ENCODE data around the gene RPL18.
"Not testable (repeated sequence)": the region's sequence is repeated elsewhere in the genome, so short reads cannot be mapped to it uniquely, and the experiment has no call there.

The RPL18 gene

DNA sequence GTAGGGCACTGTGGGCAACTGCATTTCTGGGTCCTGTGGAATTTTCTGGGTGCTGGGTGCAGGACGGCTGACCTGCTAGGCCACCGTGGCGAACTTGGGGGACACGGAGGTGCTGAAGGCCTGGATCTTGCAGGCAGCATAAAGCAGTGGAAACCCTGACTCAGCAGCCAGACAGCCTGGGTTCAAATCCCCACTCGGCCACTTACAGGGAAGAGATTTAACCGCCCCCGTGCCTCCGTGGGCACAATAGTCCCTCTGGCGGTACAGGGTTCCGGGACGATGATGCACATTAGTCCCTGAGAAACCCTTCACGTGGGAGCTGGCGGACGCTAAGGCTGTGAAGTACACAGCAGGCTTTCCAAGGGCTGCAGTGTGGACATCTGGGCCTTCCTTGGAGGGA is 7.1 kb downstream of the RPL18 start:
- no peak for FAIRE-seq

DNA sequence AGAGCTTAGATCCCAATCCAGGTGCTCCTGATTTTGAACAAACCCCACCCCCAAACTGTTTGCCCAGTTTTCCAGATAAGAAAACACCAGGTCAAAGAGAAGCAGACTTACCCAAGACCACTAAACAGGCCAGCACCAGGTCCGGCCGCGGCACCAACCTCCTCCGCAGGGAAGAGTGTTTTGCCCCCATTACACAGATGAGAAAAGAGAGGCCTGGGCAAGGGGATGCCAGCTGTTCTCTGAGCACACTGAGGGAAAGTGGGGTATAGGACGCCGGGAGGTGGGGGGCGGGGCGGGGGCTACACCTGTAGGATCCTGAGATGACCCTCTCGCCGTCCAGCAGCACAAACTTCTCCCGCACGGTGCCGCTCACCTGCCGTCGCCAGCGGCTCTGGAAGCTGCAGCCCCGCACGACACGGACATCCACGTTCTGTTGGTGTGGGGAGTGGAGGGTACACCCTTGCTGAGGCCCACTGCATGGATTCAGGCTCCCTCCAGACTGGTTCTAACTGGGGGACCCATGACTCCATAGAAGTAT is 9.3 kb downstream of the RPL18 start:
- FAIRE-seq, result no peak

DNA sequence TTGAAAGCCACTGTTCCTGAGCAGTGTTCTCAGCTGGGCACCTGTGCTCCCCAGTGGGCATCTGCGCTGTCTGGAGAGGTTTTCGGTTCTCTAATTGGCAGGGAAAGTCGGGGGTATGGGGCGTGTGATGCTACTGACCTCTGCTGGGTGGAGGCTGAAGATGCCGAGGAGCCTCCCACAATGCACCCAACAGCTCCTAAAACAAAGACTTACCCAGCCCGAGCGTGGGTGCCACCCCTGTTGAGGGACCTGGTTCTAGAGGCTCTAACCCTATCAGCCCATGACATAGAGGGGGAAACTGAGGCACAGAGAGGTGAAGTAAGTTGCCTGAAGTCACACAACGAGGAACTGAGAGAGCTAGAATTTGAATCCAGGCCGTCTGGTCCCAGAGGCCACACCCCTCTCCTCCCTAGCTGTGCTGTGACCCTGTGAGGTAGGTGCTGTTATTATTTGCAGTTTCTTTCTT is 10.1 kb downstream of the RPL18 start:
- no peak for FAIRE-seq

DNA sequence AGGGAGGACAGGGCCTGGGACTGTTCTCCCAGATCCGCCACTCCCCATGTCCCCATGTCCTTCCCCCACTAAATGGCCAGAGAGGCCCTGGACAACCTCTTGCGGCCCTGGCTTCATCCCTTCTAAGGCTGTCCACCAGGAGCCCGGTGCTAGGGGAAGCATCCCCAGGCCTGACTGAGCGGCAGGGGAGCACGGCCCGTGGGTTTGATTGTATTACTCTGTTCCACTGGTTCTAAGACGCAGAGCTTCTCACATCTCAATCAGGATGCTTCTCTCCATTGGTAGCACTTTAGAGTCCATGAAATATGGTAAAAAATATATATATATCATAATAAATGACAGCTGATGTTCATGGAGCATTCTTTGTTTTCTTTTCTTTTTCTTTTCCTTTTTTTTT is 11.6 kb downstream of the RPL18 start:
- FAIRE-seq, result no peak

DNA sequence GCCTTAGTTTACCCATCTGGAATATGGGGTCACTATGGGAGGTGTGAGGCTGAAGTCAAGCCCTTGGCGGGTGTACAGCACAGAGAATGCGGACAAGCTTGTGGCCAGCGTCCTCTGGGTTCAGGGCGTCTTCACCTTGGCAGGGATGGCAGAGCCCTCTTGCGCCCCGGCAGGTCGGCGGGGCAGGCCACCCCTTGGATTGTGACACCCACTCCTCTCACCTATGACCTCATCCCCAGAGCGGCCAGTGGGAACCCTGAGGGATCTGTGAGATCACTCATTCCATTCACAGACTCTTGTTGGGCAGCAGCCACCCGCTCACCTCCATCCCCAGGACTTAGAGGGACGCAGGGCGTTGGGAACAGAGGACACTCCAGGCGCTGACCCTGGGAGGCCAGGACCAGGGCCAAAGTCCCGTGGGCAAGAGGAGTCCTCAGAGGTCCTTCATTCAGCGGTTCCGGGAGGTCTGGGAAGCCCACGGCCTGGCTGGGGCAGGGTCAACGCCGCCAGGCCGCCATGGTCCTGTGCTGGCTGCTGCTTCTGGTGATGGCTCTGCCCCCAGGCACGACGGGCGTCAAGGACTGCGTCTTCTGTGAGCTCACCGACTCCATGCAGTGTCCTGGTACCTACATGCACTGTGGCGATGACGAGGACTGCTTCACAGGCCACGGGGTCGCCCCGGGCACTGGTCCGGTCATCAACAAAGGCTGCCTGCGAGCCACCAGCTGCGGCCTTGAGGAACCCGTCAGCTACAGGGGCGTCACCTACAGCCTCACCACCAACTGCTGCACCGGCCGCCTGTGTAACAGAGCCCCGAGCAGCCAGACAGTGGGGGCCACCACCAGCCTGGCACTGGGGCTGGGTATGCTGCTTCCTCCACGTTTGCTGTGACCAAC is 12.3 kb downstream of the RPL18 start, which contains the start of gene SPACA4:
Gene SPACA4, plus strand, starts transcription at position 280 of the 896 bp plus-strand sequence. Its CDS starts 237 bp downstream, at position 517.
- no peak for FAIRE-seq

DNA sequence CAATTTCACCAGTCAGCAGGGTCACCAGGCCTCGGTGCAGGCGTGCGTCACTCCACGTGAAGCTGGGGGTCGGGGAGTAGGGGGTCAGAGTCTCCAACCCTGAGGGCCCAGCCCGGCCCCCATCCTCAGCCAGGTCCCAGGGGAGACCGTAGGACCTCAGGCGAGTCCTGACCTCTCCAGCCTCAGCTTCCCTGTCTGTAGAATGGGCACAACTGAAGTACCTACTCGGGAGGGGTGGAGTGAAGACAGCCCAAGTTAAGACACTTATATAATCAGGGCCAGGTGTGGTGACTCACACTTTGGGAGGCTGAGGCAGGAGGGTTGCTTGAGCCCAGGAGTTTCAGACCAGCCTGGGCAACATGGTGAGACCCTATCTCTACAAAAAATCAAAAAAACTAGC is 15.1 kb downstream of the RPL18 start:
- no peak for FAIRE-seq

DNA sequence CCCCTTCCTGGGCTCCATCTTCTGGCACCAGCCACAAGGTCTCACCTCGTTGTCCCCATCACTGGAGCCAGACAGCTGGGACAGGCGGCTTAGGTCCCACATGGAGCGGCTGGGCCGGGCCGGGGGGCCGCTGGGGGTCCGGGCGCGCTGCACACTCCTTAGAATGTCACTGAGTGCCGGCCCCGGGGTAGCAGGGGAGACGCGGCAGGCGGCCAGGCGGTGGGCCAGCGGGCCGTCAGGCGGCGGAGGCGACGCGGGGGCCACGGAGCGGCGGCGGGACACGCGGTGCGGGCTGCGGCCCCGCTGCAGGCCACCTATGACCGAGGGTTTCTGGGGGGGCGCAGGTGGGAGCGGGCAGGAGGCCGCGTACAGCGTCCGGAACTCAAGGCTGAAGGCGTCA is 15.5 kb downstream of the RPL18 start:
- no peak for FAIRE-seq

DNA sequence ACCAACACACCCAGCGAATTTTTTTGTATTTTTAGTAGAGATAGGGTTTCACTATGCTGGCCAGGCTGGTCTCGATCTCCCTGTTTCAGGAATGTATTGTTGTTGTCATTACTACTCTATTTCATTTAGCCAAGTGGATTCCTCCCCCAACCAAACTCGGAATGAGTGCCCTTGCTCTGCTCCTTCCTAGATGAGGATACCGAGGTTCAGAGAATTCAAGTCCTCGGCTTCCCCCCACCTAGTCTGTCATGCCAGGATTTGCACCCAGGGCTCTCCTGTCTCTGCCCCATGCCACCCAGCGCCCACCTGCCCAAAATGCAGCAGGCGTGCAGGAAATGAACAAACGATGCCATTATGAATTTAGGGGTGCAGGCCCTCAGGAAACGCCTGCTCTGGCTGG is 16.0 kb downstream of the RPL18 start:
- no peak for FAIRE-seq

DNA sequence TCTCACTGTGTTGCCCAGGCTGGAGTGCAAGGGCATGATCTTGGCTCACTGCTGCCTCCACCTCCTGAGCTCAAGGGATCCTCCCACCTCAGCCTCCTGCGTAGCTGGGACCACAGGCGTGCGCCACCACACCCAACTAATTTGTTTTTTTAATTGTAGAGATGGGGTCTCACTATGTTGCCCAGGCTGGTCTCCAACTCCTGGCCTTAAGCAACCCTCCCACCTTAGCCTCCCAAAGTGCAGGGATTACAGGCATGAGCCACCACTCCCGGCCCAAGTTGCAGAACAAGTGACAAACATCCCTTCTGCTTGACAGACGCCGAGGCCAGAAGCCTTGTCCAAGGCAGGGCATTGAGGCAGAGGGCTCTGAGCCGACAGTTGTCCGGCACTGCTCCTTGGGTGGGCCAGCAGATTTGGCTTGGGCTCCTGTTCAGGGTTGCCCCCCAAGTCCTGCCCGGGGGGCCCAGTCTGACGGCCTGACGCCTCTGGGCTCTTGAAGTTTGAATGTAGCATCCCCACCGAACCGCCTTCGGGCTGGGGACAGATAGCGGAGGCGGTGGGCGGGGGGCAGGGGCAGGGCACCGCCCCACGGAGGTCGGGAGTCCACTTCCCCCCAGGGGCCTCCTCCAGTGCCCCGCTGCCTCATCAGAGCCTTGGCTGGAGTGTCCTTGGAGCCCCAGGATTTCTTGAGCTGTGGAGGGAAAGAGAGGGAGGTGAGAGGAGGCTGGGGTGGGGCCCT is 18.1 kb downstream of the RPL18 start:
- FAIRE-seq, result no peak

DNA sequence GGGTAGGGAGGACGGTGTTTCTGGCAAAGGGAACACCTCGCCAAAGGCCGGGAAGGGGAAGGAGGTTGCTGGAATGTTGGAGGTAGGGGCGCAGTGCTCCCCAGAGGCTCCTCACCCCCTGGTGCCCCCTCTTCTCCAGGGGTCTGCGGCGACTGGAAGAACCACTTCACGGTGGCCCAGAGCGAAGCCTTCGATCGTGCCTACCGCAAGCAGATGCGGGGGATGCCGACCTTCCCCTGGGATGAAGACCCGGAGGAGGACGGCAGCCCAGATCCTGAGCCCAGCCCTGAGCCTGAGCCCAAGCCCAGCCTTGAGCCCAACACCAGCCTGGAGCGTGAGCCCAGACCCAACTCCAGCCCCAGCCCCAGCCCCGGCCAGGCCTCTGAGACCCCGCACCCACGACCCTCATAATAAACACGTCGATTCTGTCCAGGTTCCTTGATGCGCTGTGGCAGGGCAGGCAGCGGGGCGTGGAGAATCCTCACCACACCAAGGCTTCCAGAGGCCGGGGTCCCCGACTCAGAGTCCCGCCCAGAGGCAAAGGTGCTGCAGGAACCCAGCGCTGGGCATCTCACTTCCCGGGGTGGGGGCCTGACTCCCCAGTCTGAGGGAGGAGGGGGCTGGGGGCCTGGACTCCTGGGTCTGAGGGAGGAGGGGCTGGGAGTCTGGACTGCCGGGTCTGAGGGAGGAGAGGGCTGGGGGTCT is 19.8 kb downstream of the RPL18 start:
- FAIRE-seq, result no peak

DNA sequence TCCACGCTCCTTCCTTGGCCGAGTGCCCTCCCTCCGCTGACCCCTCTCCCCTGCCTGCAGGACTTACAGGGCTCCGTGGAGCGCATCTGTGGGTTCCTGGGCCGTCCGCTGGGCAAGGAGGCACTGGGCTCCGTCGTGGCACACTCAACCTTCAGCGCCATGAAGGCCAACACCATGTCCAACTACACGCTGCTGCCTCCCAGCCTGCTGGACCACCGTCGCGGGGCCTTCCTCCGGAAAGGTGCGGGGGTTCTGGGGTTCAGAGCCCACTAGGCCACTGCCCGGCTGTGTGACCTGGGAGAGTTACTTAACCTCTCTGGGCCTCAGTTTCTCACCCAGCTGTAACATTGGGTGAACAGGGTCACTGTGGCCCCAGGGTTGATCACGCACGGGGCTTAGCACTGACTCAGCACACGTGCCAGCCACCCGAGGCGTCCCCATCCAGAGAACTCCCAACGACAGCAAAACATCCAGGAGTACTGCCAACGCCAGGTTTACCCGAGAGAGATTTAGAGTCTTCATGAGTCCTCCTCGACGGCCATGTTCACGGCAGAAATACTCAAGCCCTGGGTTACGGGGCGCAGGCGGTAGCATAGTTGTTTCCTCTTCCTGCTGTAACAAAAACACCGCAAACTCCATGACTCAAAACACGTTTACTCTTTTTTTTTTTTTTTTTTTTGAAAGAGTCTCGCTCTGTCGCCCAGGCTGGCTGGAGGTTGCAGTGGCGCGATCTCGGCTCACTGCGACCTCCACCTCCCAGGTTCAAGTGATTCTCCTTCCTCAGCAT is 22.1 kb downstream of the RPL18 start:
- FAIRE-seq, result no peak

DNA sequence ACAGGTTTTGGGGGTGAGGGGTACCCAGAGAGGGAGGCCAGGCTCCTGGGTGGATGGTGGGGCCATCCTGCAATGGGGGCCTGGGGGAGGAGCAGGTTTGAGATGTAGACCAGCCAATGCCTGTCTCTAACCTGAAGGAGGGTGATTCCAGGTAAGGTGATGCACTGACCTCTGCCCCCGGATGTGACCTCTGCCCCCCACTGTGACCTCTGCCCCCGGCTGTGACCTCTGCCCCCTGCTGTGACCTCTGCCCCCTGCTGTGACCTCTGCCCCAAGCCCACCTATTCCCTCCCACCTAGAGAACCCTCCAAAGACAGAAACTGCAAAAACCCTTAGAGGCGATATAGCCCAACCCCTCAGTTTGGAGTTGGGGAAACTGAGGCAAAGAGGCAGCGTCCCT is 22.7 kb downstream of the RPL18 start:
- FAIRE-seq, result no peak

DNA sequence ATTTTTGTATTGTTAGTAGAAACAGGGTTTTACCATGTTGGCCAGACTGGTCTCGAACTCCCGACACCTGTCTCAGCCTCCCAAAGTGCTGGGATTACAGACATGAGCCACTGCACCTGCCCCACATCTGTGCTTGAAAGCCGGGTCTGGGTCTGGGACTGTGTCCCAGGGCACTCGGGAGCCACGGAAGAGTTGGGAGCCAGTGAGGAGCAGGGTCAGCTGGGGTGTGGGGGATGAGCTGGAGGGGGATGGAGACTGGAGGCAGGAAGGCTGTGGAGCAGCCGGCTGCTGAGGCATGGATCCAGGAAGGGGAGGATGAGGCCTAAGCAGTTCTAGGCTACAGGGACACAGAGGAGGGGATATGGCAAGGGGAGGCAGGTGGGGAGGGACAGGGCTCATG is 23.1 kb downstream of the RPL18 start:
- FAIRE-seq, result no peak

DNA sequence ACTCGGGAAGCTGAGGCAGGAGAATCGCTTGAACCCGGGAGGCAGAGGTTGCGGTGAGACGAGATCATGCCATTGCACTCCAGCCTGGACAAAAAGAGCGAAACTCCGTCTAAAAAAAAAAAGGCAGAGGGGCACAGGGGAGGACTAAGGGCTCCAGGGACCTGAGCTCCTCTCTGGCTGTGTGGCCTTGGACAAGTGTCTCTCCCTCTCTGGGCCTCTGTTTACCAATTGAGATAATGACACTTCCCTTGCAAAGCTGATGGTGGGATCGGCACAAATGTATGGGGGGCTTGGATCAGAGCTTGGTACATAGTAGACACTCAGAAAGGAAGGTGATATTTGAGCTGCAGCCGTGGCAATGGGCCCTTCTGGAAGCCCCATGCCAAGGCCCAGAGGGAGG is 23.8 kb downstream of the RPL18 start:
- FAIRE-seq, result no peak

DNA sequence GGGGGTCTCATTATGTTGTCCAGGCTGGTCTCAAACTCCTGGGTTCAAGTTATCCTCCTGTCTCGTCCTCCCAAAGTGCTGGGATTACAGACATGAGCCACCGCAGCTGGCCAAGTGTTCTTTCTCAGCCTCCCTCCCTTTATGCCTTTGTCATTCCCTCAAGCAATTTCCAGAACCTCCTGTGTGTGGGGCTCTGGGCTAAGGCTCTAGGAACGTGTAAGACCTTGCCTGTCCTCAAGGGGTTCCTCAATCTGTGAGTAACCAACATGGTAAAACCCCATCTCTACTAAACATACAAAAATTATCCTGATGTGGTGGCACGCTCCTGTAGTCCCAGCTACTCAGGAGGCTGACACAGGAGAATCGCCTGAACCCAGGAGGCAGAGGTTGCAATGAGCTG is 28.0 kb downstream of the RPL18 start:
- no peak for FAIRE-seq

DNA sequence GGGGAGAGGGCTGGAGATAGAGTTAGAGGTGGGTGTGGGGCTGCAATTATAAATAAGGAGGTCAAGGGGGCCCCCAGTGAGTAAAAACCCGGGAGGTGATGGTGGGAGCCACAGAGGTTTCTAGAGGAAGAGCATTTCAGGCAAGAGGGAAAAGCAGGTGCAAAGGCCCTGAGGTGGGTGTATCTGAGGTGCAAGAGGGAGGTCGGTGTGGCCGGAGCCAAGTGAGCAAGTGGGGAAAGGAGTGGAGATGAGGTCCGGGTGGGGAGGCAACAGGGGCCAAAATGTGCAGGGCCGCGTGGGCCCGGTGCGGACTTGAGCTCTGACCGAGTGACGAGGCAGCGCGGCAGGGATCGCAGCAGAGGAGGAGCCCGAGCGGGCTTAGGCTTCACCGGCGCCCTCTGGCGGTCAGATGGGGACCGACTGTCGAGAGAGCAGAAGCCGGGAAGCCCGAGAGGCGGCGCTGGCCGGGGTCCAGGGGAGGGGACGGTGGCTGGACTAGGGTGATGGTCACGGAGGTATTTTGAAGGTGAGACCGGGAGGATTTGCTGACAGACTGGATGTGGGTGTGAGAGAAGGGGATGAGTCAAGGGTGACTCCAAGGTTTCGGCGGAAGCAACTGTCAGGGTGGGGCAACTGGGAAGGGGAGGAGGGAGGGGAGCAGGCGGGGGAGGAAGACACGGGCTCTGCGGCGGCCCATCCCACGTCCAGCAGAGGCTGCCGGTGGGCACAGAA is 30.1 kb downstream of the RPL18 start:
- FAIRE-seq, result no peak

DNA sequence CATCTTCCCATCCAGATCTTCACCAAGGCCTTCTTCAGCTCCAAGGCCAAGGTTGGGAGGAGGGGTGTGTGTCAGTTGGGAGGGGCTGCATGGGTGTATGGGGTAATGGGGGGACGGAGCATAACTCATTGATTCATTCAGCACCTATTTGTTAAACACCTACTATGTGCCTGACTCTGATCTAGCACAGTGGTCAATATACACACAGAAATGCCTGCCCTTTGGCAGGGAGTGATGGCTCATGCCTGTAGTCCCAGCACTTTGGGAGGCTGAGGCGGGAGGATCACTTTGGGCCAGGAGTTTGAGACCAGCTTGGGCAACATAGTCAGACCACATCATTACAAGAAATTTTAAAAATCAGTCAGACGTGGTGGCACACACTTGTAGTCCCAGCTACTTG is 31.6 kb downstream of the RPL18 start:
- FAIRE-seq, result no peak

DNA sequence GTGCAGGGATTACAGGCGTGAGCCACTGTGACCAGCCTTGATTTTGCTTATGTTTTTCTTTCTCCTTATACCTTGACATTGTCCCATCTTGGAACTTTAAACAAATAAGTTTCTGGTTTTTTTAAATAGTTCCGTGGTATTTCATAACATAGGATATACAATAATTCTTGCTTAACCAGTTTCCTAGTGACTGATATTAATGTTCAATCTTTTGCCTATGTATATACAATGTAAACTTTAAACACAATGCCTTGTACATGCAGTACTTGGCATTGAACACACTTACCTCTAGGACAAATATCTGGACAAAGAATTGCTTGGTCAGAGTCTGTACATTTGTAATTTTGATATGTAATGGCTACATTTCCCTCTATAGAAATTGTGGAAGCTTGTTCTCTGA is 36.8 kb downstream of the RPL18 start:
- FAIRE-seq, result no peak

DNA sequence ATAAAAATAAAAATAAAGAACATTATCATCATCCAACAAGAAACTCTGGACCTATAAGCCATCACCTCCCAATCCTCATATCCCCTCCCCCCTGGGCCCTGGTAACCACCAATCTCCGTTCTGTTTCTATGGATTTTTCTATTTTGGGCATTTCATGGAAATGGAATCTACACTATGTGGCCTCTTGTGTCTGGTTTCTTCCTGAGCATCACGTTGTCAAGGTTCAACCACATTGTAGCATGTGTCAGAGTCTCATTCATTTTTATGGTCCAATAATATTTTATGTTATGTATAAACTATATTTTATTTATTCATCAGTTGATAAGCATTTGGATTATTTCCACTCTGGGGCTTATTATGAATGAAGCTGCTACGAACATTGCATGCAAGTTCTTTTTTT is 40.1 kb downstream of the RPL18 start:
- no peak for FAIRE-seq

DNA sequence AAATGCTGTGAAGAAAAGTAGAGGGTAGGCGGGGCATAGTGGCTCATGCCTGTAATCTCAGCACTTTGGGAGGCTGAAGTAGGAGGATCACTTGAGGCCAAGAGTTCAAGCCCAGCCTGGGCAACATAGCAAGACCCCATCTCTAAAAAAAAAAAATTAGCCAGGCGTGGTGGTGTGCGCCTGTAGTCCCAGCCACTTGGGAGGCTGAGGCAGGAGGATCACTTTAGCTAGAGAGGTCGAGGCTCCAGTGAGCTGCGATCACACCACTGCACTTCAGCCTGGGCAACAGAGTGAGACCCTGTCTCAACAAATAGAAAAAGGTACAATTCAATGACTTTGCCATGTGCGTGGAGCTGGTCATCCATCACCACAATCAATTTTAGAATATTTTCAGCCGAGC is 41.1 kb downstream of the RPL18 start:
- not testable (repeated sequence) for FAIRE-seq

DNA sequence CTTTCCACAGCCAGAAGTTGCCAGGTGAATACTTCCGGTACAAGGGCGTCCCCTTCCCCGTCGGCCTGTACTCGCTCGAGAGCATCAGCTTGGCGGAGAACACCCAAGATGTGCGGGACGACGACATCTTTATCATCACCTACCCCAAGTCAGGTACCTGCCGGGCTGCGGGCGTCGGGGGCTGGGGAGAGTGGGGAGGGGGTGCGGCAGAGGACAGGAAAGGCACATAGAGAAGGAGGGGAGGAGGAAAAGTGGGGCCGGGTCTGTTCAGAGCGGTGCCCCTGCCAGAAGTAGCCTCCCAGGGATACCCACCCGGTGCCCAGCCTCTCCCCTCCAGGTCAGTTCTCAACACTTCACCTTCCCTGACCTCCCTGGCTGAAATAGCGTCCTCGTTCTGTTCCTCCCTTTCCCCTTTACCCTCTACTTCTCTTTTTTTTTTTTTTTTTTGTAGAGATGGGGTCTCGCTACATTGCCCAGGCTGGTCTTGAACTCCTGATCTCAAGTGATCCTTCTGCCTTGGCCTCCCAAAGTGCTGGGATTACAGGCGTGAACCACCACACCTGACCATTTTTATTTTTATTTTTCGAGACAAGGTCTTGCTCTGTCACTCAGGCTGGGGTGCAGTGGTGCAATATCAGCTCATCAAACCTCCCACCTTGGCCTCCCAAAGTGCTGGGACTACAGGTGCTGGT is 42.9 kb downstream of the RPL18 start:
- FAIRE-seq, result no peak

All from endometrium (tissue), 2 donors.